GM19023 (cell line): ENCODE data around the gene HJURP.

Experiments
- ATAC-seq: cut with Tn5 transposase; IDR thresholded peaks from one replicate; pipeline ENCODE4 v1.9.1; 2021; ENCODE audit warnings: mild to moderate bottlenecking, moderate library complexity; ENCODE audit not compliant: unreplicated experiment

HJURP gene

GRCh38 chr2:233849607-233850271, 4.6 kb downstream of the HJURP start:
- ATAC-seq: no peak

DNA sequence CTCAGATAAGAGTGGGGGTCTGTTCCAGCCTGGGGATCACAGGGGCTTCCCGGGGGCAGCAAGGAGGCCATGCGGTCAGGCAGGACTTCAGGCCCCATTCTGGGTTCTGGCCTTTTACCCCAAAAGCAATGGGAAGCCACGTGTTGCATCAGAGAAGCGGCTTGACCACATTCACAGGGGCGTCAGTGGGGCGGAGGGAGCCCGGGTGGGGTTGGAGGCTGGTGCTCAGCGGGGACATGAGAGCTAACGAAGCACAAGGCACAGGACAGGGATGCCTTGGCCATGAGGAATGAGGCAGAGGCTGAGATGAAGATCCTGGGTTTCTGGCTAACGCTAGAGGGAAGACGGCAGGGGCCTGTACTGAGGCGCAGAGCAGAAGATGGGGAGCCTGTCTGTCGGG, 6.1 kb downstream of the HJURP start:
- ATAC-seq: no peak

DNA sequence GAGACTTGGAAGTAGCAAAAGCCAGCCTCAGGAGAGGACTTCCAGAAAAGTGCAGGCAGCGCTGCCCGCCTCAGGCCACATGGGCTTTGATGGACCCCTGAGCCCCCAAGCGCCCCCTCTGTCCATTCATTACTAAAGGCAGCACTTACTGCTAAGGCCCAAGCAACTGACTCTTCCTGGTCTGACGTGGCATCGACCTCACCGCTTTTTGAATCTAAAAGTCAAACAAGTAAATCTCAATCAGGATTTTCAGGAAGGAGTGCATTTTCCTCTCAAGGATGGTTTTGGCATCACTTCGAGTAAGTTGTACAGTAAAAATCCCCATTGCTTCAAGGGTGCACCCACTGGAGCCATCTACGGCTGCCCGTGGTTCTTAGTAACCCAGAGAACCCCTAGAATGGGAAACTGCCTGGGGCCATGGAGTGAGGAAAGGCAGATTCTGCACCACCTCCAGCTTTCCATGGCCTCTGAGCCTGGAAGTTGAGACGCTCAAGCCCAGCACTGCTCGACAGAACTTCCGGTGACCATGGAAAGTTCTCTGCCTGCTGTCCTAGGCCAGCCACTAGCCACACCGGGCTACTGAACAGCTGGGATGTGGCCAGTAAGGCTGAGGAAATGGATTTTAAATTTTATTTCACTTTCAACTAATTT, 7.0 kb downstream of the HJURP start:
- no peak for ATAC-seq

DNA sequence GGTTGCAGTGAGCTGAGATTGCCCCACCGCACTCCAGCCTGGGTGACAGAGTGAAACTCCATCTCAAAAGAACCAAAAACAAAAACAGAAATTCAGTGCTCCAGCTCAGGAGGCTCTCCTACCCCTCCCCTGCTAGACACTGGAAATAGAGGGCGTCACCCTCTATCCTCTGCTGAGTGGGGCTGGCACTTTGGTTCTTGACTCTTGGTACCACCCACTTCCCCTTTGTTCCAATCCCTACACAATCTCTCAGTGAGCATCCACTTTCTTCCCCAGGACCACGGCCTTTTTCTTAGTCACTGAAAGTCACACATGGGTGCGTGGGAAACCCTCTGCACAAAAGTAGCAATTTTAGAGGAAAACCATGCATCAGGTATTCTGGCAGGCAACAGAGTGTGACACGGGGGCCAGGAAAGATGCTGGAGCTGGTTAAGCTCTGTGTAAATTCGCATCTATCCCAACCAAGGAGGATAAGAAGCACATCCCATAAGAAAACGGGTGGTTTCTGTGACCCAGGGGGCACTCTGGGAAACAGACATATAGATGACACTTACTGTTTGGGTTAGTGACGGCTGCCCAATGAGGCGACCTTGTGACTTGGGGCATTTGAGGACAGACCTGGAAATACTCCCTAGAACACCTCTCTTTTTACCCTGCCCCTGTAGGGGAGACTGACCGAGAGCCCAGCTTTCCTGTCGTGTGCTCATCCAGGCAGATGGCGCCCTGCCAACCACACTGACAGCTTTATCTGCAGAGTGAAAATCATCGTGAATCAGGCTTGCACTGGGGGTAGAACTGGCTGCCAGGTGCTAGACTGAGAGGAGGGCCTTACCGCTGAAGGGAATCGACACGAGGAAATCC, 7.7 kb downstream of the HJURP start:
- ATAC-seq: no peak

DNA sequence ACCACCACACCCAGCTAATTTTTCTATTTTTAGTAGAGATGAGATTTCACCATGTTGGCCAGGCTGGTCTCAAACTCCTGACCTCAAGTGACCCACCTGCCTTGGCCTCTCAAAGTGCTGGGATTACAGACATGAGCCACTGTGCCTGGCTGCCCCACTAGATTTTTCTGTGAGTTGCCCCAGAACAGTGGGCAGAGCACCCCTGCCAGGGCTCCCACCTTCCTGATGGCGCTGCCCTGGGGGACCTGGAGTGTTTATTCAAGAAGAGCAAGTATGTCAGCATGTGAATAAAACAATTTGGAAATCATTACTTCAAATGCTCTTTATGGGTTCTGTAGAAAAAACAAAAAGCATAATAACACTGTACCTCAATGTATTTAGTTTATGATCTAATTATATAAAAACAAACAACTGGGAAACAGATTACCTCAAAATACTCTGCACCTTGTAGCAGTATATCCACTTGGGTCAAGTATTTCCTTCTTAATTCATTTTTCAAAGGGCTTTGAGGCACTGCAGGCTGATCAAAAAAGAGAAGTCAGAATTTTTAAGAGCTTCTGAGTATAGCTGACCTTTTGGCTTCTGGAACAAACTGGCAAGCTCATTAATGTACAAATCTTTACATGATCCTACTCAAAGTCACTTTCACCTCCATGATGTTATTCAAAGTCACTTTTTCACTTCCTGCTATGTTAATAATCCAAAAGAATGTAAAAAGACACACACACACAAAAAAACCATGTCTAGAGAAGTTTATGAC, 8.9 kb downstream of the HJURP start:
- ATAC-seq: no peak

GRCh38 chr2:233844836-233845235, 9.5 kb downstream of the HJURP start:
- no peak for ATAC-seq

DNA sequence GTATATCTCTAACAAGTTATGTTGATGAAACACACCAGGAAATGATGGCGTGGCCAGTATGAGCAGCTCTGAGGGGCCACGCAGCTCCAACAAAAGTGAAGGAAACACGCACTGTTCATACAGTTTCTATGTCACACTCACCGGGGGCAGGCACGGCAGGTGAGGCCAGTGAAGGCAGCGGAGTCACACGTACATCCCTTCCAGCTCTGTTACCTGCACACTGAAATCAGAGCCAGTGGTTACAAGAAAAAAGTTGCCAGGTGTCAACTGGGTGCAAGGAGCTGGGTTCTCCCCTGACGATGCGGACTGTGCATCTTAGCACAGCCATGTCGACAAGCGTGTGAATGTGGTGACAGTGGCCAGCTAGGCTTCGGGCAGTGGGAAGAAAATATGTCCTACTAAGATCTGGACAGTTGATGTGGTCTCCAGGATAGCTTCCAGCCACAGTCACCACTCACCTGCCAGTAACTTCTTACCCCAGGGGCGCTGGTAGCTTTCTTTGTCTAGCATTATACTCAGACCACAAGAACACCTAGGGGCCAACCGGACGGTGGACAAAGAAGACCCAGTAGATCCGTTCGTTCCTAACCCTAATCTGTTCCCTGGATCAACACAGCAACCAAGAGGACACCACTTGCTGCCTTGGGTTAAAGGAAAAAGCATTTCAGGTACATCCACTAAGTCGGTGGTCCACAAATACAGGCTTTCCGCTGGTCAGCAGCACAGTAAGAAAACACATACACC, 10.1 kb downstream of the HJURP start:
- ATAC-seq: no peak

DNA sequence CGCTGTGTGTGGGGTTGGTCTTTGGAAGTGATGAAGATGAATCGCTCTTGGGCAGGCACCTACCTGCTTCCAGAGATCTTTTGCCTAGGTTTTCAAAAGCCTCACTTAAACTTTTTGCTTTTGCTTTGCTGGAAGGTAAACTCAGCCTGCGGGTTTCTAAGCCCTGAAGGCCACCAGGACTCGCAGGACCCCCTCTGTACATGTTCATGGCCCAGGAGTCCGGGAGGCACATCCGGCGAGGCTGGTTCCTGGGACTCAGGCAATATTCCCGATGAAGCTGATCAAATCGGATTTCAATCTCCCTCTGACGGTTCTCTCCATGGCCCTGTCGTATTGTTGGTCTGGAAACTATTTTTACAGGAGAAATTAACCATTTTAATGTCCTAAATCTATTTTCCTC, 13.2 kb downstream of the HJURP start:
- ATAC-seq: no peak

DNA sequence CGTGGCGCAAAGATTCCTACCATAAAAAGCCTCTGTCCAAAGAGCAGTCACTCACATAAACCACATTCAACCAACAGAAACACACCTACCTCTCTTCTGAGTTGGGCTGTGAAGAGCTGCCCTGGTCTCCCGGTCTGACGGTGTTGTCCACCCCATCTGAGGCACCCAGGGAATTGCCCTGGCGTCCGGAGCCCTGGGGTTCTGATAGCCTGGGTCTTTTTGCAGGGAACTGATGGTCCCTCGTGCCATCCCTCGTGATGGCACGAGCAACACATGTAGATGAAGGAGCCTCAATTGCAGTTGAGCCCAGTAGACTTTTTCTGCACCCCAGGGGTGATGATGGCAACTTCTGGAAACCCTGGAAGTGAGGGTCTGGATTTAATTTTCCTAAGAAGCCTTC, 13.8 kb downstream of the HJURP start:
- no peak for ATAC-seq

- no peak for ATAC-seq
Observed at GRCh38 chr2:233839447-233839820, 14.9 kb downstream of the HJURP start.

DNA sequence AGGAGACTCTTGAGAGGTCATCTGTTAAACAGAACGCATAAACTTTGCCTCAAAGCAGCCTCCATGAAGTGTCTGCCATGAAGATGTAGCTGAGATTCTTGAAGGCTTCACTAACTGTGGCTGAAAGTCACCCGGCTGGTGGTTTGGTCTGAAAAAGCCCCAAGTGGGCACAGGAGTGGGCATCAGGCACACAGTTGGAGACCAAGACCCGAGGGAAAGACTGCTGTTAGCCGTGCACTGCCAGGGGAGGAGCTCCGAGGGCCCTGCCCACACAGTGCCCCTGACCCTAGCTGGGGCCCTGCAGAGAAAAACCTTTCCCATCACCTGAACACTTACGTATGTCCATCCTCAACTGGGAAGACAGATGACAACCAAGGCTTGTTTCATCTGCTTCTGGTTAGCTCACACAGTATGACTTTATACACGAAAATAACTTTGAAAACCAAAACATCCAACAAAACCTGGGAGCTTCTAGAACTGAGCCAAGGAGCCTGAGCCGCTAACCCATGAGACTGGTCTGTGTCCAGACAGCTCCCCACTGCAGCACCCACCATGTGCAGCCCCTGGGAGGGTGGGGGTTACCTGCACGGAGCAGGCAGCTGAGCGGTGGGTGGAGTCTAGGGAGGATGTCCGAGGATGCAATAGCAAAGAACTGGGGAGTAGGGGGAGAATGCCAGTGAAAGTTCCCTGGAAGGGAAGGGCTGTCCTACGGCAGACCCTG, 15.4 kb downstream of the HJURP start:
- ATAC-seq: no peak

- no peak for ATAC-seq
Observed at GRCh38 chr2:233838251-233838650, 16.1 kb downstream of the HJURP start.

GRCh38 chr2:233837694-233838229, 16.6 kb downstream of the HJURP start:
- ATAC-seq: no peak

DNA sequence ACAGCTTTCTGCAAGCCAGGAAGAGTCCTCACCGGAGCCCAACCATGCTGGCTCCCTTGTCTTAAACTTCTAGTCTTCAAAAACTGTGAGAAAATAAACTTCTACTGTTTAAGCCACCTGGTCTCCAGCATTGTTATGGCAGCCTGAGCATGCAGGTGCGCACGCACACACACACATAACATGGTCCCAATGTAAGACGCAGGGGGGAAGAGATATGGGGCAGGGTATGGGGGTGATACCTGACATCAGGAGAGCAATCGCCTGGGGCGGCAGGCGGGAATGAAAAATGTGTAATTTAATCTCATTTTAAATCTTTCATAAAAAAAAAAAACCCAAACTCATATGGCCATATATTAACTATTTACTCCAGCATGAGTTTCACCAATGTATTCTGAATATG, 18.0 kb downstream of the HJURP start:
- no peak for ATAC-seq

- ATAC-seq: no peak
Observed at GRCh38 chr2:233835230-233836186, 18.8 kb downstream of the HJURP start.

GRCh38 chr2:233833345-233833744, 21.0 kb downstream of the HJURP start:
- no peak for ATAC-seq

DNA sequence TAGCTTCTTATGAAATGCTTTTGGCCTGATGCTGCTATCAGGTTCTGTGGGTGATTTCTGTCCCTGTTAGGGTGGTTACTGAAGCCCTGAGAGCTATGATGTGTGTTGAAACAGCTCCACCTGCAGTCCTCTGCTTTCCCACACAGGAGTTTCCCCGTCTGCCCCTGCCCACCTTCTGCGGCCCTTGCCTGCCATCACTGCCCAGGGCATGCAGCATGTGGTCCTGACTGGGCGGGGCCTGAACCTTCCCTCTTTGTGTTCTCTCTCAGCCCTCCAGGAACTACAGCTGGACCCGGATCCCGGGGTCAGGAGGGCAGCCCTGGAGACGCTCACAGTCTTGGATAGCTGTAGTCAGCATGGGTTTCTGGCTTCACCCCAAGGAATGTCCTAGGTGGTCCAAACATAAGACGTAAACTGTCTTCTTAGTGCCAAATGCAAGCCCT, 21.4 kb downstream of the HJURP start:
- ATAC-seq: no peak

GRCh38 chr2:233832414-233832813, 21.9 kb downstream of the HJURP start:
- ATAC-seq: no peak
